Measurements from ENCODE around the gene CCDC97.
A peak's percentile ranks its signal among the peaks of the same experiment; 100 is the strongest.

The CCDC97 gene

GRCh38 chr19:41321204-41321599 lies 11.2 kb downstream of the CCDC97 start:
- no peak for TF ChIP-seq CTCF (IDR thresholded peaks at IDR 0.05; ENCODE audit: borderline replicate concordance, insufficient read depth, low read depth, low read length)
- H3K4me3 ChIP-seq (ENCODE audit: low read depth, low read length), result no peak overlapping the region

- no peak overlapping the region for H3K4me3 ChIP-seq (ENCODE audit: low read depth, low read length)
- peak; percentile 58 for TF ChIP-seq CTCF (IDR thresholded peaks at IDR 0.05; ENCODE audit: borderline replicate concordance, insufficient read depth, low read depth, low read length)
These were observed 11.8 kb downstream of the CCDC97 start for GRCh38 chr19:41321600-41322270.

GRCh38 chr19:41322451-41322850 lies 12.5 kb downstream of the CCDC97 start:
- no peak overlapping the region for H3K4me3 ChIP-seq (ENCODE audit: low read depth, low read length)
- no peak for TF ChIP-seq CTCF (IDR thresholded peaks at IDR 0.05; ENCODE audit: borderline replicate concordance, insufficient read depth, low read depth, low read length)

DNA sequence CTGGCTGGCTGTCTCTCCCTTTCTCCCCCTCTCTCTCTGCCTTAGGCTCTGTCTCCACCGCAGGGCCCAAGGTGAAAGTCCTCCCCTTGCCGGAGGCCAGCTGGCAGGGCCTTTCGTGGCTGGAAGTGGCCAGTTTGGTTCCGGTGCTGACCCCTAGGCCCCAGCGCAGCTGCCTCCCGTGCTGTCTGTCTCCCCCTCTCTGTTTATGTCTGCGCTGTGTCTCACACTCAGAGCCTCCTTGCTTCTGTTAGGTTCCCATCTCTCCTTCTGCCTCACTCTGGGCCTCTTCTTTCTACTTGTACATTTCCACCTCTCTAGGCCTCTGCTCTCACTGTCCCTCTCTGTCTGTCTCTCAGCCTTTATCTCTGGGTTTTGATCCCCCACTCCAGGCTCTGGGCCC lies 13.1 kb downstream of the CCDC97 start:
- TF ChIP-seq CTCF (IDR thresholded peaks at IDR 0.05; ENCODE audit: borderline replicate concordance, insufficient read depth, low read depth, low read length), result no peak
- no peak overlapping the region for H3K4me3 ChIP-seq (ENCODE audit: low read depth, low read length)

DNA sequence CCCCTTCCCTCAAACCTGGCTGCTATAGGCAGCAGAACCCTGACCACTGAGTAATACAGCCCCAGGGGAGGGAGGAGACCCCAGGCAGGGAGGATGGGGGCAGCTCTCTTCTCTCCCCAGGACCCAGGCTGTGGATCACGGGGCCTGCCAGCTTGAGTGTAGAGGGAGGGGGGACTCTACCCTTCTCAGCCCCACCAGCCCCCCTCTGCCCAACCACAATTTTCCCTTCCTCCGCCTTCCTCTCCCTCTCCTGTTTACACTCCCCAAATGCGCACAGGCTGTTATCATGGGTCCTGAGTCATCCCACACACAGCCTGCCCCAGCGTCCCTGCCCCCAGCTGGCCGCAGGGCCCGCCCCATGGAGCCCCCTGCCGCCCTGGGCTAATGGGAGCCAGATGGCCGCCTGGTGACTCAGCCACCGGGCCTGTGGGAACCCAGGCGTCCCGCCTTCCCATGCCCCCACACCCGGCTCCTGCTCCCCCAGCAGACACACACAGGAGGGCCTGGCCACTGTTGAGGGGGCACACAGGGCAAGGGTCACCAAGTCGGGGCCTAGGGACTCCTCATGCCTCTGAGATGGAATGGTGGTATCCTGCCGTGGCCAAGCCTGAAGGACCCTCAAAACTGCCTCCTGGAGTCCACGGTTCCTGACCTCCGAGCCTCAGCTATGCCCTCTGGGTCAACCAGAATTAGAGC lies 13.6 kb downstream of the CCDC97 start:
- no peak for TF ChIP-seq CTCF (IDR thresholded peaks at IDR 0.05; ENCODE audit: borderline replicate concordance, insufficient read depth, low read depth, low read length)
- H3K4me3 ChIP-seq (ENCODE audit: low read depth, low read length), result no peak overlapping the region

DNA sequence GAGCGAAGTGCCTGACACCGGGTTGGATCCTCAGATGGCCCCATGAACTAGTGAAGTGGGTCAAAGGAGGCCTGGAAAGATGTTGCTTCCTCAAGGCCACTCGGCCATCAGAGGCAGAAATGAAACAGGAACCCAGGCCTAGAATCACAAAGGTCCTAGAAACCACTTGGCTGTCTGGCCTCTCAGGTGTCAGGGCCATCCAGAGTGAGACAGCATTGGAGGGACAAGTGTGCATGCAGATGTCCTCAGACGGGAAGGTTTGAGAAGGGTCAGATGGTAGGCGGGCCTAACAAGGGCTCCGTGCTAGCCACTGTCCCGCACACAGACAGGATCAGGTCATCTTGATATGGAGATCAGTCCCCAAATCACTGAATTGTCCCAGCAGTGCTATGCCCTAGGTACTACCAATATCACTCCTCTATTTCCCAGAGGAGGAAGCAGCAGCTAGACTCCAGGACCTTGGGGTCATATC lies 14.3 kb downstream of the CCDC97 start:
- H3K4me3 ChIP-seq (ENCODE audit: low read depth, low read length), result no peak overlapping the region
- TF ChIP-seq CTCF (IDR thresholded peaks at IDR 0.05; ENCODE audit: borderline replicate concordance, insufficient read depth, low read depth, low read length), result no peak

Measured in GM12875 (cell line).